ENCODE results near the gene OR1K1. TPM values are rescaled to one million over a fixed set of nuclear protein-coding genes. Genes with fewer than 3 reads are reported as not detected.
A peak's percentile ranks its signal among the peaks of the same experiment; 100 is the strongest.
"Not testable (repeated sequence)": the region's sequence is repeated elsewhere in the genome, so short reads cannot be mapped to it uniquely, and the experiment has no call there.

OR1K1 gene
- total and polyA plus RNA-seq, 4 experiments from 2014 or later = not detected

- Histone ChIP-seq H3K4me1 (ENCODE audit: insufficient read depth, low read length) (peaks cover 10% of the 10 kb centered on the region), H3K36me3 (ENCODE audit: insufficient read depth, low read length) (no peaks in the 10 kb centered on the region), H3K27me3 (ENCODE audit: insufficient read depth, low read length) (no peaks in the 10 kb centered on the region), H3K9me3 (ENCODE audit: control insufficient read depth in 1 of 2, low read length in 2 of 2) (no peaks in the 10 kb centered on the region), H3K27ac (ENCODE audit: low read depth, low read length) (no peak overlapping the region), H3K4me3 (ENCODE audit: low read length in 2 of 2) (no peak overlapping the region)
- H3K4me3 Mint-ChIP-seq = no peak overlapping the region
- ChIA-PET CTCF (ENCODE audit: partially characterized antibody) (interaction anchor here (3.1 to 6.8 kb wide), 4 partner anchors 308 to 708 kb away, joined by 18 to 71 read pairs (median 38); no protein-coding TSS in a partner anchor), POLR2A (ENCODE audit: partially characterized antibody) (no interaction called here)
- no peaks in the 10 kb centered on the region for H3K27me3 Mint-ChIP-seq
- peaks cover 2 to 12% of the 10 kb centered on the region in 2 donors for H3K36me3 Mint-ChIP-seq
- no peak for DNase-seq
- peak overlapping the region in 1 of 7 donors; percentile 18 for H3K27ac Mint-ChIP-seq
- H3K4me1 Mint-ChIP-seq = peaks cover 6 to 29% (median 16%) of the 10 kb centered on the region in 4 donors
- intact Hi-C loops (cut with micrococcal nuclease) = no loop called here
- no peaks in the 10 kb centered on the region for H3K9me3 Mint-ChIP-seq
These were observed 6.7 kb downstream of the OR1K1 start for GRCh38 chr9:122806661-122807060.

GRCh38 chr9:122807271-122807900 lies 7.5 kb downstream of the OR1K1 start:
- ChIA-PET CTCF (ENCODE audit: partially characterized antibody) (interaction anchor here (1.0 to 6.8 kb wide), 7 partner anchors 21 to 709 kb away, joined by 3 to 71 read pairs (median 18); partner anchors contain the start of gene PDCL), POLR2A (ENCODE audit: partially characterized antibody) (interaction anchor here (0.8 kb wide), 1 partner anchor 14 kb away, joined by 3 read pairs; no protein-coding TSS in a partner anchor)
- peaks cover 6 to 29% (median 16%) of the 10 kb centered on the region in 4 donors for H3K4me1 Mint-ChIP-seq
- no peak for DNase-seq
- H3K27ac ChIP-seq (ENCODE audit: low read depth, low read length) = no peak overlapping the region
- peak overlapping the region in 4 of 7 donors; percentile 18 to 43 (median 24) for H3K27ac Mint-ChIP-seq
- no peak overlapping the region for H3K4me3 ChIP-seq (ENCODE audit: low read length in 2 of 2)
- intact Hi-C loops (cut with micrococcal nuclease) = no loop called here
- no peaks in the 10 kb centered on the region for H3K27me3 ChIP-seq (ENCODE audit: insufficient read depth, low read length)
- no peaks in the 10 kb centered on the region for H3K9me3 Mint-ChIP-seq
- H3K9me3 ChIP-seq (ENCODE audit: control insufficient read depth in 1 of 2, low read length in 2 of 2) = no peaks in the 10 kb centered on the region
- H3K27me3 Mint-ChIP-seq = no peaks in the 10 kb centered on the region
- peak overlapping the region in 1 of 8 donors; percentile 24 for H3K4me3 Mint-ChIP-seq
- no peaks in the 10 kb centered on the region for H3K36me3 ChIP-seq (ENCODE audit: insufficient read depth, low read length)
- peaks cover 2 to 12% of the 10 kb centered on the region in 2 donors for H3K36me3 Mint-ChIP-seq
- H3K4me1 ChIP-seq (ENCODE audit: insufficient read depth, low read length) = peaks cover 10% of the 10 kb centered on the region

- CTCF ChIA-PET (ENCODE audit: partially characterized antibody) = interaction anchor here (0.5 to 6.8 kb wide), 11 partner anchors 12 to 713 kb away, joined by 3 to 71 read pairs (median 6); partner anchors contain the start of gene PDCL
- no peak overlapping the region for H3K4me3 ChIP-seq (ENCODE audit: low read length in 2 of 2)
- H3K27me3 Mint-ChIP-seq = no peaks in the 10 kb centered on the region
- H3K9me3 ChIP-seq (ENCODE audit: control insufficient read depth in 1 of 2, low read length in 2 of 2) = no peaks in the 10 kb centered on the region
- no peaks in the 10 kb centered on the region for H3K27me3 ChIP-seq (ENCODE audit: insufficient read depth, low read length)
- H3K36me3 ChIP-seq (ENCODE audit: insufficient read depth, low read length) = no peaks in the 10 kb centered on the region
- DNase-seq = no peak
- H3K27ac Mint-ChIP-seq = peak overlapping the region in 3 of 7 donors; percentile 36 to 57 (median 48)
- peaks cover 6 to 29% (median 16%) of the 10 kb centered on the region in 4 donors for H3K4me1 Mint-ChIP-seq
- intact Hi-C loops (cut with micrococcal nuclease) = no loop called here
- no peaks in the 10 kb centered on the region for H3K9me3 Mint-ChIP-seq
- H3K27ac ChIP-seq (ENCODE audit: low read depth, low read length) = no peak overlapping the region
- peaks cover 2 to 12% of the 10 kb centered on the region in 2 donors for H3K36me3 Mint-ChIP-seq
- peaks cover 10% of the 10 kb centered on the region for H3K4me1 ChIP-seq (ENCODE audit: insufficient read depth, low read length)
- peak overlapping the region in 2 of 8 donors; percentile 24 to 40 for H3K4me3 Mint-ChIP-seq
- POLR2A ChIA-PET (ENCODE audit: partially characterized antibody) = interaction anchor here (0.8 to 1.4 kb wide), 2 partner anchors 13 to 20 kb away, joined by 3 read pairs; partner anchors contain the start of gene PDCL
These were observed 8.2 kb downstream of the OR1K1 start for GRCh38 chr9:122808141-122808540.

GRCh38 chr9:122809261-122809660 lies 9.3 kb downstream of the OR1K1 start:
- intact Hi-C loops (cut with micrococcal nuclease) = not testable (repeated sequence)

GRCh38 chr9:122810306-122810946 lies 10.5 kb downstream of the OR1K1 start:
- DNase-seq = peak; percentile 66 to 74 (median 71)
- Histone ChIP-seq H3K36me3 (ENCODE audit: insufficient read depth, low read length) (no peaks in the 10 kb centered on the region), H3K9me3 (ENCODE audit: control insufficient read depth in 1 of 2, low read length in 2 of 2) (no peaks in the 10 kb centered on the region), H3K4me1 (ENCODE audit: insufficient read depth, low read length) (peaks cover 11% of the 10 kb centered on the region), H3K27me3 (ENCODE audit: insufficient read depth, low read length) (no peaks in the 10 kb centered on the region), H3K27ac (ENCODE audit: low read depth, low read length) (no peak overlapping the region), H3K4me3 (ENCODE audit: low read length in 2 of 2) (no peak overlapping the region)
- Mint-ChIP-seq H3K27ac (no peak overlapping the region), H3K9me3 (no peaks in the 10 kb centered on the region), H3K27me3 (no peaks in the 10 kb centered on the region), H3K4me3 (no peak overlapping the region), H3K4me1 (peaks cover 9 to 32% (median 22%) of the 10 kb centered on the region in 4 donors), H3K36me3 (peaks cover 2 to 6% of the 10 kb centered on the region in 2 donors)
- CTCF ChIA-PET (ENCODE audit: partially characterized antibody) = interaction anchor here (0.6 to 6.8 kb wide), 20 partner anchors 9 to 1400 kb away, joined by 3 to 71 read pairs (median 4); partner anchors contain the start of gene PDCL
- intact Hi-C loops (cut with micrococcal nuclease) = loop anchor here (1.0 to 10.0 kb wide), 6 partner anchors 311 to 1263 kb away; no protein-coding TSS in a partner anchor
- POLR2A ChIA-PET (ENCODE audit: partially characterized antibody) = interaction anchor here (1.5 kb wide), 1 partner anchor 18 kb away, joined by 4 read pairs; the partner anchor contains the start of gene PDCL

More at GRCh38 chr9:122809261-122809660, 9.3 kb downstream of the OR1K1 start:
- DNase-seq; H3K36me3 ChIP-seq (ENCODE audit: insufficient read depth, low read length); H3K9me3 ChIP-seq (ENCODE audit: control insufficient read depth in 1 of 2, low read length in 2 of 2); H3K9me3 Mint-ChIP-seq; H3K27ac Mint-ChIP-seq; H3K4me3 Mint-ChIP-seq; H3K4me3 ChIP-seq (ENCODE audit: low read length in 2 of 2); H3K27me3 ChIP-seq (ENCODE audit: insufficient read depth, low read length); H3K27ac ChIP-seq (ENCODE audit: low read depth, low read length); H3K27me3 Mint-ChIP-seq: not testable (repeated sequence)
- Mint-ChIP-seq H3K36me3 (peaks cover 2 to 12% of the 10 kb centered on the region in 2 donors), H3K4me1 (peaks cover 6 to 29% (median 16%) of the 10 kb centered on the region in 4 donors)
- ChIA-PET CTCF (ENCODE audit: partially characterized antibody) (interaction anchor here (1.1 to 6.8 kb wide), 12 partner anchors 10 to 1263 kb away, joined by 3 to 71 read pairs (median 8); partner anchors contain the start of gene PDCL), POLR2A (ENCODE audit: partially characterized antibody) (interaction anchor here (1.4 kb wide), 1 partner anchor 19 kb away, joined by 3 read pairs; the partner anchor contains the start of gene PDCL)
- H3K4me1 ChIP-seq (ENCODE audit: insufficient read depth, low read length) = peaks cover 10% of the 10 kb centered on the region

- POLR2A ChIA-PET (ENCODE audit: partially characterized antibody) = no interaction called here
- peaks cover 20 to 41% (median 29%) of the 10 kb centered on the region in 4 donors for H3K4me1 Mint-ChIP-seq
- CTCF ChIA-PET (ENCODE audit: partially characterized antibody) = interaction anchor here (0.7 to 6.8 kb wide), 5 partner anchors 11 to 714 kb away, joined by 3 to 71 read pairs (median 3); no protein-coding TSS in a partner anchor
- H3K36me3 Mint-ChIP-seq = peaks cover 0 to 9% of the 10 kb centered on the region in 2 donors
- H3K27ac ChIP-seq (ENCODE audit: low read depth, low read length) = no peak overlapping the region
- DNase-seq = no peak
- H3K9me3 ChIP-seq (ENCODE audit: control insufficient read depth in 1 of 2, low read length in 2 of 2) = no peaks in the 10 kb centered on the region
- H3K4me1 ChIP-seq (ENCODE audit: insufficient read depth, low read length) = peaks cover 27% of the 10 kb centered on the region
- intact Hi-C loops (cut with micrococcal nuclease) = loop anchor here (5.0 to 10.0 kb wide), 2 partner anchors 532 to 1265 kb away; no protein-coding TSS in a partner anchor
- no peak overlapping the region for H3K27ac Mint-ChIP-seq
- H3K9me3 Mint-ChIP-seq = no peaks in the 10 kb centered on the region
- H3K27me3 ChIP-seq (ENCODE audit: insufficient read depth, low read length) = no peaks in the 10 kb centered on the region
- H3K36me3 ChIP-seq (ENCODE audit: insufficient read depth, low read length) = no peaks in the 10 kb centered on the region
- H3K4me3 Mint-ChIP-seq = no peak overlapping the region
- H3K4me3 ChIP-seq (ENCODE audit: low read length in 2 of 2) = no peak overlapping the region
- H3K27me3 Mint-ChIP-seq = no peaks in the 10 kb centered on the region
These were observed 12.8 kb downstream of the OR1K1 start for GRCh38 chr9:122812736-122813135.

Data from CD4-positive, alpha-beta memory T cell (primary cell).